Measurements from ENCODE around the gene PPP1CA. TPM values are rescaled to one million over a fixed set of nuclear protein-coding genes. Genes with fewer than 3 reads are reported as not detected.

The PPP1CA gene
- total and polyA plus RNA-seq, 2 donors (not counting 1 experiment from before 2014, with no cell fraction given), result 104 to 135 TPM

DNA sequence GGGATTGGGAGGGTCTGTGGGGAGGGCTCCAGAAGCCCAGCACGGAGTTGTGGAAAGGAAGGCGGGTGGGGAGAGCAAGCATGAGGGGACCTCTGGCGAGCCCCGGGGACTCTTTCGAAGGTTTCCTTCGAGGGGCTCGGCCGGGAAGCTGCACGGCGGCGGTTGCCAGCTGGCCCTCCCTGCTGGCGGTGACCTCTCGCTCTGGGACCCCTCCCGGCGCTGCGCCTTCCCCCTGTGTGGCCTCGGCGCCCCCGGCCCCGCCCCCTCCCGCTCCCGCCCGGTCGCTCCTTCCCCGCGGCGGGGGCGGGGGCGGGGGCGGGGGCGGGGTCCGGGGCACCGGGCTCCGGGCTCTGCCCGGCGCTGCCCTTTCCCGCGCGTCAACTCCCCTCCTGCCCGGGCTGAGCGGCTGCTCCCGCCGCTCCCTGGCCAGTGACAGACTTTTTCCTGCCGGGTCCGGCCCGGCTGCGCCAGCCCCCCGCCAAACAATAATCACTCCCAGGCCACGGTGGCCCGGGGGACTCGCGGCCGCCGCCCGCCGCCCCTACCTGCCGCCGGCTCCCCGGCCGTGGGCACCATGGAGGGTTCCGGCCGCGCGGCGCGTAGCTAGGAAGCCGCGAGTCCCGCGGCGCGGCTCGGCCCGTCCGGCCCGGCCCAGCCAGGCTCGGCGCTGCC is 29.2 kb downstream of the PPP1CA start:
- no peaks in the 10 kb centered on the region for H3K36me3 ChIP-seq (ENCODE audit: control insufficient read depth, insufficient read depth, low read length)
- H3K27ac ChIP-seq (ENCODE audit: insufficient read depth, low read length), result peak overlapping the region; percentile 97
- no peaks in the 10 kb centered on the region for H3K27me3 ChIP-seq (ENCODE audit: control insufficient read depth, insufficient read depth, low read length)
- DNase-seq (ENCODE audit: low read depth in 2 of 2), result no peak
- no peaks in the 10 kb centered on the region for H4K20me1 ChIP-seq (ENCODE audit: control insufficient read depth, extremely low read depth, insufficient read depth, low read length)
- H3K9me3 ChIP-seq (ENCODE audit: control insufficient read depth, insufficient read depth, low read depth, low read length), result no peaks in the 10 kb centered on the region
- H3K4me2 ChIP-seq (ENCODE audit: extremely low read depth, insufficient read depth, low read length), result peak overlapping the region; percentile 83
- H3K4me3 ChIP-seq (replicated peaks in 1 of 4; ENCODE audit: control extremely low read depth in 1 of 4, insufficient read depth in 1 of 4, low read depth in 3 of 4, low read length in 4 of 4), result peak overlapping the region; percentile 42 to 74 (median 58)
- peaks cover 32% of the 10 kb centered on the region for H3K79me2 ChIP-seq (ENCODE audit: control insufficient read depth, insufficient read depth, low read length)
- no peak overlapping the region for H2AFZ ChIP-seq (ENCODE audit: low read length)
- peaks cover 47% of the 10 kb centered on the region for H3K4me1 ChIP-seq (ENCODE audit: control insufficient read depth, extremely low read depth, insufficient read depth, low read length)
- H3K9ac ChIP-seq (ENCODE audit: insufficient read depth, low read length), result peak overlapping the region; percentile 93
- no peak for TF ChIP-seq EZH2 (IDR thresholded peaks at IDR 0.05; ENCODE audit: low read length, missing control alignments)
- TF ChIP-seq, protein P1, sequence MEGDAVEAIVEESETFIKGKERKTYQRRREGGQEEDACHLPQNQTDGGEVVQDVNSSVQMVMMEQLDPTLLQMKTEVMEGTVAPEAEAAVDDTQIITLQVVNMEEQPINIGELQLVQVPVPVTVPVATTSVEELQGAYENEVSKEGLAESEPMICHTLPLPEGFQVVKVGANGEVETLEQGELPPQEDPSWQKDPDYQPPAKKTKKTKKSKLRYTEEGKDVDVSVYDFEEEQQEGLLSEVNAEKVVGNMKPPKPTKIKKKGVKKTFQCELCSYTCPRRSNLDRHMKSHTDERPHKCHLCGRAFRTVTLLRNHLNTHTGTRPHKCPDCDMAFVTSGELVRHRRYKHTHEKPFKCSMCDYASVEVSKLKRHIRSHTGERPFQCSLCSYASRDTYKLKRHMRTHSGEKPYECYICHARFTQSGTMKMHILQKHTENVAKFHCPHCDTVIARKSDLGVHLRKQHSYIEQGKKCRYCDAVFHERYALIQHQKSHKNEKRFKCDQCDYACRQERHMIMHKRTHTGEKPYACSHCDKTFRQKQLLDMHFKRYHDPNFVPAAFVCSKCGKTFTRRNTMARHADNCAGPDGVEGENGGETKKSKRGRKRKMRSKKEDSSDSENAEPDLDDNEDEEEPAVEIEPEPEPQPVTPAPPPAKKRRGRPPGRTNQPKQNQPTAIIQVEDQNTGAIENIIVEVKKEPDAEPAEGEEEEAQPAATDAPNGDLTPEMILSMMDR (conservative IDR thresholded peaks at IDR 0.05 in 1 of 2, IDR thresholded peaks at IDR 0.05 in 1 of 2; ENCODE audit: low read depth in 1 of 2, low read length in 2 of 2), result no peak

DNA sequence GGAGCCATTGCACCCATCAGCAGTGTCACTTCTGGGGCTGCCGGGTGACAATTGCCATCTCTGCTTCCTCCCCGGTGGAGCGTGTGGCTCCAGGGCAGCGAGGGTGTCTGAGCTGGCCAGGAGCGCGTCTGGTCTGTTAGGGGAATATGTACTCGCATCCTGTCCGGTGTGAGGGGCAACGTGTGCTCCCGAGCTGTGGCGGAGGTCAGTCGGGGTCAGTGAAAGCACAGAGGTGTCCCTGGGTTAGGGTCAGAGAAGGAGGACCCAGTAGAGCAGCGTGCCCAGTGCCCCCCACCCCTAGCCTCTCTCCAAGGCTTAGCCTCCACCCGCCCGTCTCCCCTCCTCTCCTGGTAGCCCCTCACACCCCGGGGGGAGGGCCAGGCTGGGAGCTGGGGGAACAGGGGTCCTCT is 29.7 kb downstream of the PPP1CA start:
- H3K9ac ChIP-seq (ENCODE audit: insufficient read depth, low read length), result peak overlapping the region; percentile 53
- H3K36me3 ChIP-seq (ENCODE audit: control insufficient read depth, insufficient read depth, low read length), result peaks cover 2% of the 10 kb centered on the region
- no peak for DNase-seq (ENCODE audit: low read depth in 2 of 2)
- no peak for TF ChIP-seq EZH2 (IDR thresholded peaks at IDR 0.05; ENCODE audit: low read length, missing control alignments)
- TF ChIP-seq, protein P1 (conservative IDR thresholded peaks at IDR 0.05 in 1 of 2, IDR thresholded peaks at IDR 0.05 in 1 of 2; ENCODE audit: low read depth in 1 of 2, low read length in 2 of 2), result no peak
- H3K79me2 ChIP-seq (ENCODE audit: control insufficient read depth, insufficient read depth, low read length), result peaks cover 34% of the 10 kb centered on the region
- peak overlapping the region; percentile 23 for H3K27ac ChIP-seq (ENCODE audit: insufficient read depth, low read length)
- no peaks in the 10 kb centered on the region for H3K9me3 ChIP-seq (ENCODE audit: control insufficient read depth, insufficient read depth, low read depth, low read length)
- H2AFZ ChIP-seq (ENCODE audit: low read length), result no peak overlapping the region
- H3K27me3 ChIP-seq (ENCODE audit: control insufficient read depth, insufficient read depth, low read length), result no peaks in the 10 kb centered on the region
- H4K20me1 ChIP-seq (ENCODE audit: control insufficient read depth, extremely low read depth, insufficient read depth, low read length), result no peaks in the 10 kb centered on the region
- peaks cover 52% of the 10 kb centered on the region for H3K4me1 ChIP-seq (ENCODE audit: control insufficient read depth, extremely low read depth, insufficient read depth, low read length)
- H3K4me3 ChIP-seq (replicated peaks in 1 of 4; ENCODE audit: control extremely low read depth in 1 of 4, insufficient read depth in 1 of 4, low read depth in 3 of 4, low read length in 4 of 4), result peak overlapping the region; percentile 42 to 74 (median 56)
- peak overlapping the region; percentile 83 for H3K4me2 ChIP-seq (ENCODE audit: extremely low read depth, insufficient read depth, low read length)

DNA sequence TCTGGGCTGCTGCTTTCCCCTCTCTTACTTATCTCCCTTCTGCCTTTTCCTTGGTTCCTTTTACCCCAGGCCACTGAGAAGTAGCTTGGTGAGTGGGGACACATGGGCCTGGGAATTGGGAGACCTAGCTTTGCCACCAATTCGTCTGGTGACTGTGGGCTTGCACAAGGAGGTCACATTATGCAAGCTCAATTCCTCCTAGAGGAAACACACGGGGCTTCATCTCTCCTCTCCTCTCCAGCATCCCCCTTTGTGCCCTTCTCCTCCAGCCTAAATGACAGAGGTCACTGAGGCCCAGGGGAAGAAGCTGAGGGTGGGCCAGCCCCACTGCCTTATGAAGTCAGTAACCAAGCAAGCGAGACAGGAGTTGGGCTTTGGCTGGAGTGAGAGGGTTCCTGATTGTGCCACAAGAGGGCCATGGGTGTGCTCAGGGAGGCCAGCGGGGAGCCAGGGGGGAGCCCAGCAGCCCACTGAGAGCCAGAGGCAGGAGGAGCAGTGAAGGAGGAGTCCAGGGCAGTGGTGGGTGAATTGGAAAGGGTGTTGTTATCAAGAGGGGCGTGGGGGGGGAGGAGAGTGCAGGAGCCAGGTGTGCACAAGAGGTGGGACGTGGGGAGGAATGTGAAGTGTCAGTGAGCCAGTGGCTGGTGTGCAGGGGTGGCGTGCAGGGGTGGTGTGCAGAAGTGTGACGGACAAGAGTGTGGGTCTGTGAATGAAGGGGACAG is 30.3 kb downstream of the PPP1CA start:
- Histone ChIP-seq H3K4me2 (ENCODE audit: extremely low read depth, insufficient read depth, low read length) (peak overlapping the region; percentile 83), H3K79me2 (ENCODE audit: control insufficient read depth, insufficient read depth, low read length) (peaks cover 34% of the 10 kb centered on the region), H3K27me3 (ENCODE audit: control insufficient read depth, insufficient read depth, low read length) (no peaks in the 10 kb centered on the region), H3K4me3 (replicated peaks in 1 of 4; ENCODE audit: control extremely low read depth in 1 of 4, insufficient read depth in 1 of 4, low read depth in 3 of 4, low read length in 4 of 4) (peak overlapping the region; percentile 42 to 74 (median 56)), H3K4me1 (ENCODE audit: control insufficient read depth, extremely low read depth, insufficient read depth, low read length) (peaks cover 57% of the 10 kb centered on the region), H2AFZ (ENCODE audit: low read length) (no peak overlapping the region), H3K27ac (ENCODE audit: insufficient read depth, low read length) (peak overlapping the region; percentile 31), H4K20me1 (ENCODE audit: control insufficient read depth, extremely low read depth, insufficient read depth, low read length) (no peaks in the 10 kb centered on the region), H3K9ac (ENCODE audit: insufficient read depth, low read length) (peak overlapping the region; percentile 53), H3K36me3 (ENCODE audit: control insufficient read depth, insufficient read depth, low read length) (peaks cover 2% of the 10 kb centered on the region), H3K9me3 (ENCODE audit: control insufficient read depth, insufficient read depth, low read depth, low read length) (no peaks in the 10 kb centered on the region)
- peak; percentile 43 to 56 for DNase-seq (ENCODE audit: low read depth in 2 of 2)
- TF ChIP-seq, protein P1 (conservative IDR thresholded peaks at IDR 0.05 in 1 of 2, IDR thresholded peaks at IDR 0.05 in 1 of 2; ENCODE audit: low read depth in 1 of 2, low read length in 2 of 2), result peak; percentile 53 to 55
- no peak for TF ChIP-seq EZH2 (IDR thresholded peaks at IDR 0.05; ENCODE audit: low read length, missing control alignments)

Measured in fibroblast of lung (primary cell).